Spleen (tissue), 11 donors: ENCODE data around the gene NXN. TPM values are rescaled to one million over a fixed set of nuclear protein-coding genes. Genes with fewer than 3 reads are reported as not detected.

Experiments
- DNase-seq: peaks from one replicate; pipeline ENCODE4 v3.0.0-alpha.2; 2020
- H3K27ac ChIP-seq, 8 donors: fragments of 200-600 bp; sonication (generic) in 7 of 8; 1 replicate in 4 of 8; 2 replicates in 4 of 8; pipeline versions ENCODE4 v1.5.0 to v1.8.0; 2016 to 2021; ENCODE audit warnings: inconsistent platforms in 4 of 8, mild to moderate bottlenecking in 4 of 8, moderate library complexity in 1 of 8
- H3K27me3 ChIP-seq, 7 donors: fragments of 200-600 bp; sonication (generic) in 6 of 7; replicated peaks in 1 of 7; 1 replicate in 4 of 7; 2 replicates in 3 of 7; pipeline versions ENCODE4 v1.5.0 to v1.8.0; 2016 to 2021; ENCODE audit warnings: inconsistent platforms in 3 of 7, mild to moderate bottlenecking in 1 of 7
- H3K36me3 ChIP-seq, 6 donors: fragments of 200-600 bp; sonication (generic) in 5 of 6; 1 replicate in 4 of 6; 2 replicates in 2 of 6; pipeline versions ENCODE4 v1.5.0 to v1.8.0; 2016 to 2021; ENCODE audit warnings: inconsistent platforms in 2 of 6
- H3K4me1 ChIP-seq, 6 donors: fragments of 200-600 bp; sonication (generic) in 5 of 6; 1 replicate in 3 of 6; 2 replicates in 3 of 6; pipeline versions ENCODE4 v1.5.0 to v1.8.0; 2016 to 2021; ENCODE audit warnings: inconsistent platforms in 3 of 6
- H3K4me3 ChIP-seq, 8 donors: fragments of 200-600 bp; sonication (generic) in 7 of 8; 1 replicate in 4 of 8; 2 replicates in 4 of 8; pipeline versions ENCODE4 v1.5.0 to v1.8.0; 2016 to 2021; ENCODE audit warnings: inconsistent platforms in 4 of 8, mild to moderate bottlenecking in 4 of 8, moderate library complexity in 2 of 8
- H3K9me3 ChIP-seq, 8 donors: fragments of 200-600 bp; sonication (generic) in 7 of 8; 1 replicate in 4 of 8; 2 replicates in 4 of 8; pipeline versions ENCODE4 v1.5.0 to v1.8.0; 2016 to 2021; ENCODE audit warnings: inconsistent platforms in 4 of 8
- POLR2A ChIP-seq, 3 donors: fragments of 450-650 bp; IDR thresholded peaks; one replicate each; pipeline ENCODE4 v1.5.1; 2017; ENCODE audit warnings: antibody characterized with exemption in 3 of 3, mild to moderate bottlenecking in 1 of 3
- POLR2AphosphoS5 ChIP-seq, 3 donors: sonication (generic); formaldehyde crosslinking; IDR thresholded peaks; one replicate each; pipeline ENCODE4 v1.5.1; 2017; ENCODE audit warnings: antibody characterized with exemption in 3 of 3
- WGBS, 5 donors: extraction: QIAGEN DNeasy Blood & Tissue Kit in 3 of 5; methylation state at CpG; one replicate each; pipeline versions ENCODE4 v1.1.5 to v1.1.7; 2013 to 2018; 5-methylcytosine and 5-hydroxymethylcytosine counted together
- intact Hi-C: fragments of 100-400 bp; cut with DNase I; formaldehyde crosslinking; loops from one replicate; pipeline ENCODE4 v1.15.0; 2023; ENCODE audit warnings: low total_unique reads
- polyA plus RNA-seq, 3 donors: library from polyadenylated mRNA; stranded (reverse); fragments of 200-250 nt; gene quantifications; one replicate each; pipeline ENCODE4 v1.2.1, GENCODE V29; 2013
- total RNA-seq, 7 donors: library from RNA; depleted of rRNA in 3 of 7; stranded (reverse); fragments of >200 nt in 3 of 7; fragmentation: NEBNext Ultra II Directional in 4 of 7; extraction: Animal tissue kit (Norgen Biotek cat#: 25700) in 4 of 7; gene quantifications; one replicate each; pipeline versions ENCODE4 v1.1.0 to v1.2.1, GENCODE V29; 2016 to 2021
- TF ChIP-seq, protein P1 (sequence below), 11 experiments: fragments of 200-600 bp in 7 of 11; fragments of 450-650 bp in 4 of 11; sonication (generic) in 4 of 11; IDR thresholded peaks in 8 of 11; conservative IDR thresholded peaks in 3 of 11; 1 replicate in 7 of 11; 2 replicates in 4 of 11; pipeline versions ENCODE4 v1.4.0 to v1.8.0; 2016 to 2021; ENCODE audit warnings: antibody characterized with exemption in 11 of 11, inconsistent platforms in 4 of 11, mild to moderate bottlenecking in 1 of 11
- donor health status: healthy with polysubstance abuse.
- donor health status: DM: no; HTN: no; CAD: no; lungs with moderate emphysema.
- donor health status: DM: no; HTN: no; CAD: no.
- donor health status: Bipolar disorder and iron deficiency.
- donor health status: healthy.
- donor health status: DM: no; HTN: no; CAD: no.
- donor health status: DM: yes; HTN: yes; CAD: no.

The NXN gene
- total and polyA plus RNA-seq, 10 donors: 3.9 to 21.4 (median 10.3) TPM

DNA sequence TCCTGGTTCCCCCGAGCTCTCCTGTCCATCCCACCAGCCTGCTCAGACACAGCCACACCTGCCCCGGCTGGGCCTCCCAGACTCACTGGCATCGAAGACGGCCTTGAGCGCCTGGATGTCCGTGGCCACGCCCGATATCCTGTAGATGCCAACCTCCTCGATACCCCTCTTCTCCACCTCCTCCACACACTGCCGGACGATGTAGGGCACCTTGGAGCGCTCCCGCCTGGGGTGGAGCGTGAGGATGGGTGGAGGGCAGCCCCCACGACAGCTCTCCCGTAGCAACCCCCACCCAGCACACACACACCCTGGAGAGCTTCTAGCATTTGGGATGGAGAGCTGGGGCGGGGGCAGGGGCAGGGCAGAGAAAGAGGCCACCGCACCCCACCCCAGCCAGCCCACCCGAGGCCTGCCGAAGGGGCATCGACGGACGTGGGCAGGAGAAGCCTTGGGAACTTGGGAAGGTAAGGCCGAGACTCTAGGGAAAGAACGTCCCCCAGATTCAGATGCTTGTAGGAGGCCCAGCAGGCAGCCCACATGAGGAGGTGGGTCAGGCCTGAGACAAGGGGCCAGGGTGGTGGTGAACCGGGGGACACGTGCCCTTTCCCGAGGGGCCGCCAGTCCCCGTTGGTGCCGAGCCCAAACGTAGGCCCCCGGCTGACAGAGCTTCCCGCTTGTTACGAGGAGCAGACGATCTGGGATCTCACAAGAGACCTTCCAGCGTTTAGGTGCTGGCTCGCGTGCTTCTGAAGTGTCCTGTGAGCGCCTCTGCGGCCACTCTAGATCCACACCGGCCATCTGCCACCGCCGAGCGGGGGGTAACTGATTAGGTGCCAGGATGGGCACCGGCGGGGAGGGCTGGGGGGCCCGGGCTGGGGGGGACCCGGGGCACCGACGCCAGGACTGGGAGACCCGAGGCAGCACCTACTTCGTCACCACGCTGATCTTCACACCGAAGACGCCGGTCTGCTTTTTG is 32.5 kb upstream of the NXN start:
- H3K9me3 ChIP-seq: no peaks in the 10 kb centered on the region
- 90 to 96% (median 91%) methylated on average over 26 to 57 of the region's 57 CpGs for WGBS, 5 donors
- DNase-seq: peak; percentile 72
- no peaks in the 10 kb centered on the region for H3K27me3 ChIP-seq
- no peak overlapping the region for H3K27ac ChIP-seq
- peaks cover 0 to 90% (median 56%) of the 10 kb centered on the region in 6 donors for H3K36me3 ChIP-seq
- H3K4me1 ChIP-seq: peaks cover 2 to 36% (median 14%) of the 10 kb centered on the region in 6 donors
- TF ChIP-seq POLR2AphosphoS5 (IDR thresholded peaks at IDR 0.05): peak in 1 of 3 donors; percentile 41
- TF ChIP-seq, protein P1, sequence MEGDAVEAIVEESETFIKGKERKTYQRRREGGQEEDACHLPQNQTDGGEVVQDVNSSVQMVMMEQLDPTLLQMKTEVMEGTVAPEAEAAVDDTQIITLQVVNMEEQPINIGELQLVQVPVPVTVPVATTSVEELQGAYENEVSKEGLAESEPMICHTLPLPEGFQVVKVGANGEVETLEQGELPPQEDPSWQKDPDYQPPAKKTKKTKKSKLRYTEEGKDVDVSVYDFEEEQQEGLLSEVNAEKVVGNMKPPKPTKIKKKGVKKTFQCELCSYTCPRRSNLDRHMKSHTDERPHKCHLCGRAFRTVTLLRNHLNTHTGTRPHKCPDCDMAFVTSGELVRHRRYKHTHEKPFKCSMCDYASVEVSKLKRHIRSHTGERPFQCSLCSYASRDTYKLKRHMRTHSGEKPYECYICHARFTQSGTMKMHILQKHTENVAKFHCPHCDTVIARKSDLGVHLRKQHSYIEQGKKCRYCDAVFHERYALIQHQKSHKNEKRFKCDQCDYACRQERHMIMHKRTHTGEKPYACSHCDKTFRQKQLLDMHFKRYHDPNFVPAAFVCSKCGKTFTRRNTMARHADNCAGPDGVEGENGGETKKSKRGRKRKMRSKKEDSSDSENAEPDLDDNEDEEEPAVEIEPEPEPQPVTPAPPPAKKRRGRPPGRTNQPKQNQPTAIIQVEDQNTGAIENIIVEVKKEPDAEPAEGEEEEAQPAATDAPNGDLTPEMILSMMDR (IDR thresholded peaks at IDR 0.05 in 8 of 11, conservative IDR thresholded peaks at IDR 0.05 in 3 of 11): no peak
- intact Hi-C loops: no loop called here
- H3K4me3 ChIP-seq: no peak overlapping the region

DNA sequence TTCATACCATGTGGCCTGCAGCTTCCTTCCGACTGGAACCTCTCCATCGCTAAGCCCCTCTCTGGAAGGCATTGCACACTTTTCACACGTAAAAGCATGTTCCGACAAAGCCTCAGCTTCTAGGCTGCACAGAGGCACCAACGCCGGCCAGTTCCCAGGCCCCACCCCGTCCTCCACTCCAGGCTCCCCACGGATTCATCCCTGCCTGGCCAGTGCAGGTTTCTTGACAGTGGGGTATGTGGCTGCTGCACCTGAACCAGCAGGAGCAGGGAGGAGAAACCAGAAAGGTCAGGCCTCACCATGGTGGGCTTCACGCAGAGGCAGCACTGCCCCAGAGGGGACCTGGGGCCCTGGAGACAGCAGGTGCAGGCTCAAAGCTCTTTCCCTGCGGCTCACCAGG is 31.6 kb upstream of the NXN start:
- DNase-seq: no peak
- peak overlapping the region in 2 of 8 donors; percentile 10 to 38 for H3K27ac ChIP-seq
- WGBS, 5 donors: 77 to 92% (median 88%) methylated on average over 4 to 10 of the region's 10 CpGs
- H3K36me3 ChIP-seq: peaks cover 0 to 91% (median 61%) of the 10 kb centered on the region in 6 donors
- H3K9me3 ChIP-seq: no peaks in the 10 kb centered on the region
- intact Hi-C loops: no loop called here
- TF ChIP-seq POLR2A (IDR thresholded peaks at IDR 0.05): no peak
- TF ChIP-seq, protein P1 (IDR thresholded peaks at IDR 0.05 in 8 of 11, conservative IDR thresholded peaks at IDR 0.05 in 3 of 11): no peak
- no peak for TF ChIP-seq POLR2AphosphoS5 (IDR thresholded peaks at IDR 0.05)
- peaks cover 2 to 42% (median 18%) of the 10 kb centered on the region in 6 donors for H3K4me1 ChIP-seq
- H3K27me3 ChIP-seq: no peaks in the 10 kb centered on the region
- H3K4me3 ChIP-seq: no peak overlapping the region

DNA sequence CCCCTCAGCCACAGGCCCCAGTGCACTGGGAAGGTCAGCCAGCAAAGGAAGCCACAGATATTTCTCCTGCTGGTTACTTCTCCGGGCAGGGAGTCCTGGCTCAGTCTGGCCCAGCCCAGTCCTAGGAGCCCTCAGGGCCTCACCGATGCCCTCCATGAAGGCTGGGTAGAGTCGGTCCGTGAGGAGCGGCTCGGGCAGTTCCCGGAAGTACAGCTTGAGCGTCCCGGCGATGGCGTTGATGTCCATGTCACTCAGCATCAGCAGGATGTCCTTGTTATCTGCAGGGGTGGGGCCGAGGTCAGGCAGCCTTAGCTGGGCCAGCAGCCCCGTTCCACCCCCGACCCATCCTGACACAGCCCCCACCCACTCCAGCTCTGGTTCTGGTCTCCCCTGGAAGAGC is 31.0 kb upstream of the NXN start:
- intact Hi-C loops: no loop called here
- no peak overlapping the region for H3K4me3 ChIP-seq
- no peak for TF ChIP-seq POLR2AphosphoS5 (IDR thresholded peaks at IDR 0.05)
- TF ChIP-seq, protein P1 (IDR thresholded peaks at IDR 0.05 in 8 of 11, conservative IDR thresholded peaks at IDR 0.05 in 3 of 11): no peak
- no peak for TF ChIP-seq POLR2A (IDR thresholded peaks at IDR 0.05)
- no peaks in the 10 kb centered on the region for H3K9me3 ChIP-seq
- no peaks in the 10 kb centered on the region for H3K27me3 ChIP-seq
- peaks cover 0 to 92% (median 66%) of the 10 kb centered on the region in 6 donors for H3K36me3 ChIP-seq
- H3K4me1 ChIP-seq: peaks cover 5 to 48% (median 23%) of the 10 kb centered on the region in 6 donors
- H3K27ac ChIP-seq: peak overlapping the region in 5 of 8 donors; percentile 10 to 41 (median 35)
- peak; percentile 71 for DNase-seq
- 67 to 96% (median 79%) methylated on average over 10 to 14 of the region's 14 CpGs for WGBS, 5 donors

DNA sequence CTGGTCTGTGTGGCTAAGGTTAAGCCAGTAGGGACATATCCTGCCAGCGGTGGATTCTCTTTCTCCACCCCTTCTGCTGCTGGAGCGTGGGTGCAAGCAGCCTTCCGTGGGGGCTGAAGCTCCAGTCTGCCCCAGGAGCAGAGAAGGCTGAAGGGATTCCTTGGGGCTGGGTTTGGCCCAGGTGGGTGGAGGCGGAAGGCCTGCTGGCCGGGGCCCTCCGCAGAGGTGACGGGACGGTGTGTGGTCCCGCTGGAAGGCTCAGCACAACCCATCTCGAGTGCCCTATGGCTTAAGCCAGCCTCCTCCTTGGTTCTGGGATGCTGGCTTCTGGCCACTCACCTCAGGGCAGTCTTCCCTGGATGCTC is 30.5 kb upstream of the NXN start:
- TF ChIP-seq POLR2AphosphoS5 (IDR thresholded peaks at IDR 0.05) (no peak), POLR2A (IDR thresholded peaks at IDR 0.05) (no peak)
- TF ChIP-seq, protein P1 (IDR thresholded peaks at IDR 0.05 in 8 of 11, conservative IDR thresholded peaks at IDR 0.05 in 3 of 11): no peak
- Histone ChIP-seq H3K9me3 (no peaks in the 10 kb centered on the region), H3K27ac (peak overlapping the region in 5 of 8 donors; percentile 10 to 41 (median 35)), H3K27me3 (no peaks in the 10 kb centered on the region), H3K4me3 (no peak overlapping the region), H3K36me3 (peaks cover 0 to 92% (median 70%) of the 10 kb centered on the region in 6 donors), H3K4me1 (peaks cover 6 to 53% (median 29%) of the 10 kb centered on the region in 6 donors)
- intact Hi-C loops: no loop called here
- WGBS, 5 donors: 92 to 95% (median 93%) methylated on average over 6 to 10 of the region's 10 CpGs
- peak; percentile 61 for DNase-seq
